Activated CD4-positive, alpha-beta T cell treated with anti-CD3 and anti-CD28 coated beads, Interleukin-2, amount 50 U/mL, for 16 hours (primary cell): ENCODE results near the gene LRFN4.
A peak's percentile ranks its signal among the peaks of the same experiment; 100 is the strongest.
"Not testable (repeated sequence)": the region's sequence is repeated elsewhere in the genome, so short reads cannot be mapped to it uniquely, and the experiment has no call there.

Experiments
- DNase-seq: peaks from one replicate; pipeline ENCODE4 v3.0.0-alpha.2; 2020

Gene LRFN4

GRCh38 chr11:66856496-66857233 is at the start of gene LRFN4:
LRFN4 (plus strand) TSS chr11:66857064; CDS start chr11:66857745, 681 bp downstream.
- peak; percentile 37 for DNase-seq

GRCh38 chr11:66809592-66809991 is 47.3 kb upstream of the LRFN4 start:
- DNase-seq = no peak

- no peak for DNase-seq
These were observed 46.2 kb upstream of the LRFN4 start for GRCh38 chr11:66810576-66811185.

- DNase-seq = no peak
These were observed 42.2 kb upstream of the LRFN4 start for GRCh38 chr11:66814678-66815077.

GRCh38 chr11:66815646-66816045 is 41.2 kb upstream of the LRFN4 start:
- DNase-seq = no peak

- no peak for DNase-seq
These were observed 38.5 kb upstream of the LRFN4 start for GRCh38 chr11:66818231-66818955.

GRCh38 chr11:66820381-66820780 is 36.5 kb upstream of the LRFN4 start:
- no peak for DNase-seq

GRCh38 chr11:66820901-66821300 is 36.0 kb upstream of the LRFN4 start:
- DNase-seq = no peak

- no peak for DNase-seq
These were observed 33.2 kb upstream of the LRFN4 start for GRCh38 chr11:66823700-66824099.

- not testable (repeated sequence) for DNase-seq
These were observed 32.3 kb upstream of the LRFN4 start for GRCh38 chr11:66824573-66824972.

GRCh38 chr11:66834539-66834845 is 22.4 kb upstream of the LRFN4 start:
- no peak for DNase-seq

GRCh38 chr11:66834943-66835342 is 21.9 kb upstream of the LRFN4 start:
- no peak for DNase-seq

GRCh38 chr11:66835768-66836405 is 21.0 kb upstream of the LRFN4 start:
- no peak for DNase-seq

GRCh38 chr11:66840317-66841091 is 16.4 kb upstream of the LRFN4 start:
- no peak for DNase-seq

- DNase-seq = no peak
These were observed 15.0 kb upstream of the LRFN4 start for GRCh38 chr11:66841861-66842260.

- DNase-seq = no peak
These were observed 14.4 kb upstream of the LRFN4 start for GRCh38 chr11:66842501-66842895.

GRCh38 chr11:66842896-66843775 is 13.7 kb upstream of the LRFN4 start, which contains the start of gene RCE1:
RCE1 (plus strand) TSS chr11:66843441; CDS start chr11:66843456, 15 bp downstream.
- DNase-seq = peak; percentile 93

GRCh38 chr11:66843776-66844495 is 12.9 kb upstream of the LRFN4 start:
- no peak for DNase-seq

GRCh38 chr11:66844496-66845142 is 12.2 kb upstream of the LRFN4 start:
- no peak for DNase-seq

- no peak for DNase-seq
These were observed 11.6 kb upstream of the LRFN4 start for GRCh38 chr11:66845143-66845875.
